ENCODE data around the gene NDST4. TPM values are rescaled to one million over a fixed set of nuclear protein-coding genes. Genes with fewer than 3 reads are reported as not detected.

Gene NDST4
- total and polyA plus RNA-seq, 2 of the 13 experiments (the other 11 are each of a cell fraction or from before 2014, with no cell fraction given) = not detected

GRCh38 chr4:114998316-114998715 is 115.1 kb downstream of the NDST4 start:
- Histone ChIP-seq H3K27me3 (ENCODE audit: control insufficient read depth in 1 of 2, insufficient read depth in 2 of 2, low read length in 2 of 2) (no peaks in the 10 kb centered on the region), H2AFZ (ENCODE audit: low read length) (no peak overlapping the region), H3K9me3 (ENCODE audit: low read length) (no peaks in the 10 kb centered on the region), H3K4me2 (ENCODE audit: low read depth, low read length) (no peak overlapping the region), H3K27ac (ENCODE audit: extremely low read length, insufficient read depth, low read length) (no peak overlapping the region), H3K9ac (ENCODE audit: insufficient read depth, low read depth, low read length) (no peak overlapping the region), H3K4me3 (replicated peaks in 1 of 3; ENCODE audit: insufficient read depth in 1 of 3, low read depth in 2 of 3, low read length in 3 of 3) (no peak overlapping the region), H3K36me3 (replicated peaks in 1 of 2; ENCODE audit: control insufficient read depth in 1 of 2, insufficient read depth in 2 of 2, low read length in 2 of 2) (no peaks in the 10 kb centered on the region), H3K79me2 (ENCODE audit: insufficient read depth, low read length) (no peaks in the 10 kb centered on the region), H3K4me1 (ENCODE audit: insufficient read depth, low read length) (no peaks in the 10 kb centered on the region), H4K20me1 (ENCODE audit: insufficient read depth, low read length) (no peaks in the 10 kb centered on the region)
- intact Hi-C loops (cut with micrococcal nuclease; ENCODE audit: unreplicated experiment) (no loop called here), in situ Hi-C loops (cut with HindIII; ENCODE audit: extremely low pct_ligation_motif_present, low pct_unique_long_range_greater_than_20kb) (no loop called here)
- no TSS peak for BruUV-seq (replicated peaks)
- CTCF ChIA-PET (ENCODE audit: low intra/inter-chr PET ratio, low total read pairs) = no interaction called here
- POLR2A ChIA-PET = no interaction called here
- no peak for DNase-seq (ENCODE audit: low spot score)
- no peak for ATAC-seq
- no peak for FAIRE-seq
- TF ChIP-seq U2AF1 (optimal IDR thresholded peaks at IDR 0.05; ENCODE audit: low read depth, low read length) = no peak
- no peak for TF ChIP-seq SALL2 (CRISPR knock-in tag; IDR thresholded peaks at IDR 0.05)
- TF ChIP-seq ZMYM2 (CRISPR knock-in tag; IDR thresholded peaks at IDR 0.05) = no peak
- no peak for TF ChIP-seq ZNF709 (CRISPR knock-in tag; IDR thresholded peaks at IDR 0.05)
- TF ChIP-seq, protein P1, sequence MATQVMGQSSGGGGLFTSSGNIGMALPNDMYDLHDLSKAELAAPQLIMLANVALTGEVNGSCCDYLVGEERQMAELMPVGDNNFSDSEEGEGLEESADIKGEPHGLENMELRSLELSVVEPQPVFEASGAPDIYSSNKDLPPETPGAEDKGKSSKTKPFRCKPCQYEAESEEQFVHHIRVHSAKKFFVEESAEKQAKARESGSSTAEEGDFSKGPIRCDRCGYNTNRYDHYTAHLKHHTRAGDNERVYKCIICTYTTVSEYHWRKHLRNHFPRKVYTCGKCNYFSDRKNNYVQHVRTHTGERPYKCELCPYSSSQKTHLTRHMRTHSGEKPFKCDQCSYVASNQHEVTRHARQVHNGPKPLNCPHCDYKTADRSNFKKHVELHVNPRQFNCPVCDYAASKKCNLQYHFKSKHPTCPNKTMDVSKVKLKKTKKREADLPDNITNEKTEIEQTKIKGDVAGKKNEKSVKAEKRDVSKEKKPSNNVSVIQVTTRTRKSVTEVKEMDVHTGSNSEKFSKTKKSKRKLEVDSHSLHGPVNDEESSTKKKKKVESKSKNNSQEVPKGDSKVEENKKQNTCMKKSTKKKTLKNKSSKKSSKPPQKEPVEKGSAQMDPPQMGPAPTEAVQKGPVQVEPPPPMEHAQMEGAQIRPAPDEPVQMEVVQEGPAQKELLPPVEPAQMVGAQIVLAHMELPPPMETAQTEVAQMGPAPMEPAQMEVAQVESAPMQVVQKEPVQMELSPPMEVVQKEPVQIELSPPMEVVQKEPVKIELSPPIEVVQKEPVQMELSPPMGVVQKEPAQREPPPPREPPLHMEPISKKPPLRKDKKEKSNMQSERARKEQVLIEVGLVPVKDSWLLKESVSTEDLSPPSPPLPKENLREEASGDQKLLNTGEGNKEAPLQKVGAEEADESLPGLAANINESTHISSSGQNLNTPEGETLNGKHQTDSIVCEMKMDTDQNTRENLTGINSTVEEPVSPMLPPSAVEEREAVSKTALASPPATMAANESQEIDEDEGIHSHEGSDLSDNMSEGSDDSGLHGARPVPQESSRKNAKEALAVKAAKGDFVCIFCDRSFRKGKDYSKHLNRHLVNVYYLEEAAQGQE (IDR thresholded peaks at IDR 0.05; ENCODE audit: borderline replicate concordance in 1 of 2, low read depth in 1 of 2, low read length in 2 of 2) = no peak
- TF ChIP-seq AHR (CRISPR knock-in tag; IDR thresholded peaks at IDR 0.05) = no peak
- no peak for TF ChIP-seq NR2F2 (IDR thresholded peaks at IDR 0.05; ENCODE audit: borderline replicate concordance, low read depth)
